ENCODE results near the gene AXL. TPM values are rescaled to one million over a fixed set of nuclear protein-coding genes. Genes with fewer than 3 reads are reported as not detected.
A peak's percentile ranks its signal among the peaks of the same experiment; 100 is the strongest.

AXL gene
- total RNA-seq, 1 donor: 368 TPM

GRCh38 chr19:41298348-41298964, 79.4 kb downstream of the AXL start:
- Histone ChIP-seq H3K36me3 (ENCODE audit: insufficient read depth, low read length) (peaks cover 88% of the 10 kb centered on the region), H3K4me2 (ENCODE audit: insufficient read depth, low read length) (peak overlapping the region; percentile 40)

GRCh38 chr19:41299046-41299754, 80.2 kb downstream of the AXL start:
- H3K4me1 ChIP-seq (ENCODE audit: insufficient read depth, low read length): peaks cover 34% of the 10 kb centered on the region
- peak overlapping the region; percentile 40 for H3K4me2 ChIP-seq (ENCODE audit: insufficient read depth, low read length)
- H4K20me1 ChIP-seq (ENCODE audit: insufficient read depth, low read length): peaks cover 20% of the 10 kb centered on the region
- H3K36me3 ChIP-seq (ENCODE audit: insufficient read depth, low read length): peaks cover 87% of the 10 kb centered on the region
- no peaks in the 10 kb centered on the region for H3K27me3 ChIP-seq (ENCODE audit: insufficient read depth, low read length)
- H3K4me3 ChIP-seq (ENCODE audit: insufficient read depth, low read length): no peak overlapping the region
- no peak overlapping the region for H2AFZ ChIP-seq (ENCODE audit: low read length)
- TF ChIP-seq CTCF (IDR thresholded peaks at IDR 0.05; ENCODE audit: extremely low read depth, low read depth, low read length): no peak
- peak overlapping the region; percentile 99 for H3K27ac ChIP-seq (ENCODE audit: low read depth, low read length)
- no peaks in the 10 kb centered on the region for H3K9me3 ChIP-seq (ENCODE audit: low read depth, low read length)
- H3K79me2 ChIP-seq (ENCODE audit: insufficient read depth, low read length): peaks cover 41% of the 10 kb centered on the region
- no peak for DNase-seq (ENCODE audit: insufficient read length, low spot score, missing footprints)

More at GRCh38 chr19:41298348-41298964, 79.4 kb downstream of the AXL start:
- no peak overlapping the region for H3K4me3 ChIP-seq (ENCODE audit: insufficient read depth, low read length)
- H3K79me2 ChIP-seq (ENCODE audit: insufficient read depth, low read length): peaks cover 46% of the 10 kb centered on the region
- H3K9me3 ChIP-seq (ENCODE audit: low read depth, low read length): no peaks in the 10 kb centered on the region
- TF ChIP-seq CTCF (IDR thresholded peaks at IDR 0.05; ENCODE audit: extremely low read depth, low read depth, low read length): no peak
- peak; percentile 96 for DNase-seq (ENCODE audit: insufficient read length, low spot score, missing footprints)
- peaks cover 34% of the 10 kb centered on the region for H3K4me1 ChIP-seq (ENCODE audit: insufficient read depth, low read length)
- peak overlapping the region; percentile 99 for H3K27ac ChIP-seq (ENCODE audit: low read depth, low read length)
- H3K27me3 ChIP-seq (ENCODE audit: insufficient read depth, low read length): no peaks in the 10 kb centered on the region
- H2AFZ ChIP-seq (ENCODE audit: low read length): no peak overlapping the region
- peaks cover 20% of the 10 kb centered on the region for H4K20me1 ChIP-seq (ENCODE audit: insufficient read depth, low read length)

GRCh38 chr19:41299755-41300089, 80.7 kb downstream of the AXL start:
- DNase-seq (ENCODE audit: insufficient read length, low spot score, missing footprints): peak; percentile 96
- no peaks in the 10 kb centered on the region for H3K27me3 ChIP-seq (ENCODE audit: insufficient read depth, low read length)
- peaks cover 87% of the 10 kb centered on the region for H3K36me3 ChIP-seq (ENCODE audit: insufficient read depth, low read length)
- H3K9me3 ChIP-seq (ENCODE audit: low read depth, low read length): no peaks in the 10 kb centered on the region
- peaks cover 34% of the 10 kb centered on the region for H3K4me1 ChIP-seq (ENCODE audit: insufficient read depth, low read length)
- no peak overlapping the region for H3K4me3 ChIP-seq (ENCODE audit: insufficient read depth, low read length)
- peaks cover 36% of the 10 kb centered on the region for H3K79me2 ChIP-seq (ENCODE audit: insufficient read depth, low read length)
- H2AFZ ChIP-seq (ENCODE audit: low read length): no peak overlapping the region
- peak overlapping the region; percentile 99 for H3K27ac ChIP-seq (ENCODE audit: low read depth, low read length)
- peak overlapping the region; percentile 40 for H3K4me2 ChIP-seq (ENCODE audit: insufficient read depth, low read length)
- TF ChIP-seq CTCF (IDR thresholded peaks at IDR 0.05; ENCODE audit: extremely low read depth, low read depth, low read length): no peak
- H4K20me1 ChIP-seq (ENCODE audit: insufficient read depth, low read length): peaks cover 25% of the 10 kb centered on the region

- Histone ChIP-seq H3K79me2 (ENCODE audit: insufficient read depth, low read length) (peaks cover 29% of the 10 kb centered on the region), H3K27me3 (ENCODE audit: insufficient read depth, low read length) (no peaks in the 10 kb centered on the region), H3K4me3 (ENCODE audit: insufficient read depth, low read length) (no peak overlapping the region), H2AFZ (ENCODE audit: low read length) (no peak overlapping the region), H3K9me3 (ENCODE audit: low read depth, low read length) (no peaks in the 10 kb centered on the region), H3K36me3 (ENCODE audit: insufficient read depth, low read length) (peaks cover 87% of the 10 kb centered on the region), H3K4me1 (ENCODE audit: insufficient read depth, low read length) (peaks cover 34% of the 10 kb centered on the region), H3K27ac (ENCODE audit: low read depth, low read length) (peak overlapping the region; percentile 99), H3K4me2 (ENCODE audit: insufficient read depth, low read length) (no peak overlapping the region), H4K20me1 (ENCODE audit: insufficient read depth, low read length) (peaks cover 27% of the 10 kb centered on the region)
- no peak for DNase-seq (ENCODE audit: insufficient read length, low spot score, missing footprints)
- no peak for TF ChIP-seq CTCF (IDR thresholded peaks at IDR 0.05; ENCODE audit: extremely low read depth, low read depth, low read length)
Measured at GRCh38 chr19:41300555-41300954, 81.5 kb downstream of the AXL start.
